ENCODE measurements around the gene LDLRAD4.

The LDLRAD4 gene

DNA sequence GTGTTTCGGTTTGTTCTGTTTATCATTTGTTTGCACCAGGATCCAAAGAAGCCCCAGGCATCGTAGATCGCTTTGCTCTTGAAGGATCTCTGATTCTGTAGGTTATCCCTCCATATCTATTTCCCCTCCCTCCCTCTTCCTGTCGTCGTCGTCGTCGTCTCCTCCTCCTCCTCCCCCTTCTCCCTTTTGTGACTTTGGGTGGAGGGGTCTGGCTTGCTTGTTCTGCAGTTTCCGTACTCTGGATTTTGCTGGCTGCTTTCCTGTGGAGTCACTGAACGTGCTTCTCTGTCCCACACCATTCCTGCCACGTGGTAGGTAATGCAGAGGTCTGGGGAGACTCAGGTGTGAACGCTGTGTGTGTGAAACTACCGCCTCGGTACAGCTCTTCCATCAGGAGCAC, 225.0 kb downstream of the LDLRAD4 start:
- H3K9me3 ChIP-seq (ENCODE audit: insufficient read depth, low read length, severe bottlenecking) = no peaks in the 10 kb centered on the region
- H3K36me3 ChIP-seq (ENCODE audit: insufficient read depth, low read length) = peaks cover 27% of the 10 kb centered on the region
- peaks cover 92% of the 10 kb centered on the region for H3K79me2 ChIP-seq (ENCODE audit: insufficient read depth, low read length)
- peak overlapping the region; percentile 88 for H3K4me2 ChIP-seq (ENCODE audit: insufficient read depth, low read length)
- DNase-seq (peak; percentile 77), ATAC-seq (ENCODE audit: insufficient read depth, low read depth) (peak; percentile 57)
- H3K27ac ChIP-seq (ENCODE audit: low read length) = peak overlapping the region; percentile 97
- H3K27me3 ChIP-seq (ENCODE audit: insufficient read depth, low read length, poor library complexity) = no peaks in the 10 kb centered on the region
- peaks cover 14% of the 10 kb centered on the region for H4K20me1 ChIP-seq (ENCODE audit: insufficient read depth, low read length)
- peaks cover 99% of the 10 kb centered on the region for H3K4me1 ChIP-seq (ENCODE audit: insufficient read depth, low read length)
- H2AFZ ChIP-seq (ENCODE audit: low read depth, low read length) = peak overlapping the region; percentile 81
- TF ChIP-seq, protein P1, sequence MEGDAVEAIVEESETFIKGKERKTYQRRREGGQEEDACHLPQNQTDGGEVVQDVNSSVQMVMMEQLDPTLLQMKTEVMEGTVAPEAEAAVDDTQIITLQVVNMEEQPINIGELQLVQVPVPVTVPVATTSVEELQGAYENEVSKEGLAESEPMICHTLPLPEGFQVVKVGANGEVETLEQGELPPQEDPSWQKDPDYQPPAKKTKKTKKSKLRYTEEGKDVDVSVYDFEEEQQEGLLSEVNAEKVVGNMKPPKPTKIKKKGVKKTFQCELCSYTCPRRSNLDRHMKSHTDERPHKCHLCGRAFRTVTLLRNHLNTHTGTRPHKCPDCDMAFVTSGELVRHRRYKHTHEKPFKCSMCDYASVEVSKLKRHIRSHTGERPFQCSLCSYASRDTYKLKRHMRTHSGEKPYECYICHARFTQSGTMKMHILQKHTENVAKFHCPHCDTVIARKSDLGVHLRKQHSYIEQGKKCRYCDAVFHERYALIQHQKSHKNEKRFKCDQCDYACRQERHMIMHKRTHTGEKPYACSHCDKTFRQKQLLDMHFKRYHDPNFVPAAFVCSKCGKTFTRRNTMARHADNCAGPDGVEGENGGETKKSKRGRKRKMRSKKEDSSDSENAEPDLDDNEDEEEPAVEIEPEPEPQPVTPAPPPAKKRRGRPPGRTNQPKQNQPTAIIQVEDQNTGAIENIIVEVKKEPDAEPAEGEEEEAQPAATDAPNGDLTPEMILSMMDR (IDR thresholded peaks at IDR 0.05; ENCODE audit: borderline replicate concordance, extremely low read depth, low read length, poor library complexity, severe bottlenecking) = no peak
- TF ChIP-seq EZH2 (IDR thresholded peaks at IDR 0.05; ENCODE audit: borderline replicate concordance, low read depth, low read length, severe bottlenecking) = no peak
- peak overlapping the region; percentile 61 for H3K9ac ChIP-seq (ENCODE audit: low read depth, low read length)
- peak overlapping the region; percentile 63 to 68 for H3K4me3 ChIP-seq (ENCODE audit: low read depth in 1 of 2, low read length in 2 of 2)

DNA sequence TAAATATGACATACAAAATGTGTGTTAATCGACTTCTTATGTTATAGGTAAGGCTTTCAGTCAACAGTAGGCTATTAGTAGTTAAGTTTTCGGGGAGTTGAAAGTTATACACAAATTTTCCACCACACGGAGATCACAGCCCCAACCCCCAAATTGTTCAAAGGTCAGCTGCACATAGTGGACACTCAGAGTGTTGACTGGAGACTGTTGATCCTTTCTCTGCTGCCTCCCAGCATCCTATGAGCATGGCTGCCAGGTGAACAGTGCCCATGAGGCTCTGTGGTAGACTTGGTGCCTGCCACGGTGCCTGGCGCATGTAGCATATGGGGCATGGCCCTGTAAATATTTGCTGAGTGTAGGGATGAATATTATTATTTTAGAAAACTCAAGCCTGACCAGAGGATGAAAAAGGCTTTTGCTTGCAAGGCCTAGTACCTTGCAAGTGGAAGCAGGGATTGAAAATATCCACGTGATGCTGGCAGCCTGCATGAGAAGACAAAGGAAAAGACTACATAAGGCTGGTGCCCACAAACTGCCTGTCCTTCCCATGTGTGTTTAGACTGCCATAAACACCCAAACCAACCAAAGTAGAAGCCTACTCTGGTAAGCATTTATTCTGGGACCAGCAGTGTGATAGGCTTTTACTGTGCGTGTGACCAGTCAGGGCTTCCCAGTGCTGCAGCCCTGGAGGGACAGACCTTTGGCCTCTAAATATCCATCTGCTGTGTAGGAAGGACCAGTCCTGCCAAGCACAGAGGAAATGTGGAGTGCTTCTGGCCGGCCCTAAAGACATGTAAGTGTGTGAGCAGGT, 226.1 kb downstream of the LDLRAD4 start:
- peaks cover 99% of the 10 kb centered on the region for H3K79me2 ChIP-seq (ENCODE audit: insufficient read depth, low read length)
- peak overlapping the region; percentile 97 for H3K27ac ChIP-seq (ENCODE audit: low read length)
- H2AFZ ChIP-seq (ENCODE audit: low read depth, low read length) = no peak overlapping the region
- H3K4me2 ChIP-seq (ENCODE audit: insufficient read depth, low read length) = peak overlapping the region; percentile 88
- ATAC-seq (ENCODE audit: insufficient read depth, low read depth) (peak; percentile 33), DNase-seq (peak; percentile 59)
- H3K27me3 ChIP-seq (ENCODE audit: insufficient read depth, low read length, poor library complexity) = no peaks in the 10 kb centered on the region
- H3K9ac ChIP-seq (ENCODE audit: low read depth, low read length) = peak overlapping the region; percentile 61
- TF ChIP-seq, protein P1 (IDR thresholded peaks at IDR 0.05; ENCODE audit: borderline replicate concordance, extremely low read depth, low read length, poor library complexity, severe bottlenecking) = no peak
- TF ChIP-seq EZH2 (IDR thresholded peaks at IDR 0.05; ENCODE audit: borderline replicate concordance, low read depth, low read length, severe bottlenecking) = no peak
- H3K9me3 ChIP-seq (ENCODE audit: insufficient read depth, low read length, severe bottlenecking) = no peaks in the 10 kb centered on the region
- H3K4me3 ChIP-seq (ENCODE audit: low read depth in 1 of 2, low read length in 2 of 2) = peak overlapping the region; percentile 63 to 68
- H4K20me1 ChIP-seq (ENCODE audit: insufficient read depth, low read length) = peaks cover 22% of the 10 kb centered on the region
- peaks cover 38% of the 10 kb centered on the region for H3K36me3 ChIP-seq (ENCODE audit: insufficient read depth, low read length)
- H3K4me1 ChIP-seq (ENCODE audit: insufficient read depth, low read length) = peaks cover 99% of the 10 kb centered on the region

DNA sequence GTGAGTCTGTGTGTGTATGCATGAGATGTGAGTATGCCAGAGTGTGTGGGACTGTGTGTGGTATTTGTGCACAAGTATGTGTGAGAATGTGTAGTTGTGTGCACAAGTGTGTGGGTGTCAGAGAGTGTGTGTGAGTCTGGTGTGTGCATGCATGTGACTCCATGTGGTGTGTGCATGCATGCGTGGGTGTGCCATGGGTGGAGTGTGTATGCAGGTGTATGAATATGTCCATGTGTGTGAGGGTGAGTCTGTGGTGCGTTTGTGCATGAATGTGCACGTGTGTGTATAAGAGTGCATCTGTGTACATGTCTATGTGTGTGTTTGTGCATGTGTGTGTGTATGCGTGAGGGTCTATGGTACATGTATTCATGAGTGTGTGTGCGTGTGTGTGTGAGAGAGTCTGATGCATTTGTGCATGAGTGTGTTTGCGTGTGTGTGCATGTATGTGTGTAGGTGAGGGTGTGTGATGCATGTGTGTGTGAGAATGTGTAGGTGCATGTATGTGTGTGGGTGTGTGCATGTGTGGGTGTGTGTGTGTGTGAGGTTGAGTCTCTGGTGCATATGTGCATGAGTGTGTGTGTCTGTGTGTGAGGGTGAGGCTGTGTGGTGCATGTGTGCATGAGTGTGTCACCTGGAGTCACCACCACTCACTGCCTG, 226.8 kb downstream of the LDLRAD4 start:
- ATAC-seq (ENCODE audit: insufficient read depth, low read depth) = no peak; the same call in 2 of the 3 replicates
- peak overlapping the region; percentile 63 to 68; a peak in 3 of 4 replicates for H3K4me3 ChIP-seq (ENCODE audit: low read depth in 1 of 2, low read length in 2 of 2)

More for the DNA sequence above, 226.8 kb downstream of the LDLRAD4 start:
- Histone ChIP-seq H3K9ac (ENCODE audit: low read depth, low read length) (peak overlapping the region; percentile 61), H3K79me2 (ENCODE audit: insufficient read depth, low read length) (peaks cover 99% of the 10 kb centered on the region), H3K4me2 (ENCODE audit: insufficient read depth, low read length) (peak overlapping the region; percentile 88), H3K4me1 (ENCODE audit: insufficient read depth, low read length) (peaks cover 99% of the 10 kb centered on the region), H3K27ac (ENCODE audit: low read length) (peak overlapping the region; percentile 97), H4K20me1 (ENCODE audit: insufficient read depth, low read length) (peaks cover 28% of the 10 kb centered on the region), H3K9me3 (ENCODE audit: insufficient read depth, low read length, severe bottlenecking) (no peaks in the 10 kb centered on the region), H3K36me3 (ENCODE audit: insufficient read depth, low read length) (peaks cover 44% of the 10 kb centered on the region), H3K27me3 (ENCODE audit: insufficient read depth, low read length, poor library complexity) (no peaks in the 10 kb centered on the region), H2AFZ (ENCODE audit: low read depth, low read length) (no peak overlapping the region)
- no peak for DNase-seq
- TF ChIP-seq, protein P1 (IDR thresholded peaks at IDR 0.05; ENCODE audit: borderline replicate concordance, extremely low read depth, low read length, poor library complexity, severe bottlenecking) = no peak
- TF ChIP-seq EZH2 (IDR thresholded peaks at IDR 0.05; ENCODE audit: borderline replicate concordance, low read depth, low read length, severe bottlenecking) = no peak

Data from DND-41 (cell line).